Measurements from ENCODE around the gene CHCHD3. TPM values are rescaled to one million over a fixed set of nuclear protein-coding genes. Genes with fewer than 3 reads are reported as not detected.

Gene CHCHD3
- total RNA-seq, 1 donor from 2014 or later, result 50.6 TPM

- H3K9me3 ChIP-seq, result no peaks in the 10 kb centered on the region
- no peak overlapping the region for H3K27ac ChIP-seq
- no peak for DNase-seq (ENCODE audit: extremely low spot score in 2 of 2)
- H3K36me3 ChIP-seq, result no peaks in the 10 kb centered on the region
- no peaks in the 10 kb centered on the region for H3K4me1 ChIP-seq
- no peak overlapping the region for H3K4me3 ChIP-seq
- H3K27me3 ChIP-seq, result no peaks in the 10 kb centered on the region
- TF ChIP-seq POLR2A (IDR thresholded peaks at IDR 0.05) (no peak), POLR2AphosphoS5 (IDR thresholded peaks at IDR 0.05; ENCODE audit: insufficient read depth in 1 of 2, low read depth in 1 of 2) (no peak), CTCF (IDR thresholded peaks at IDR 0.05) (no peak)
- intact Hi-C loops (cut with DNase I), result no loop called here
These were observed 302.7 kb downstream of the CHCHD3 start for GRCh38 chr7:132779164-132779563.

- DNase-seq (ENCODE audit: extremely low spot score in 2 of 2), result no peak
- H3K27me3 ChIP-seq, result no peaks in the 10 kb centered on the region
- H3K4me3 ChIP-seq, result no peak overlapping the region
- TF ChIP-seq CTCF (IDR thresholded peaks at IDR 0.05) (no peak), POLR2AphosphoS5 (IDR thresholded peaks at IDR 0.05; ENCODE audit: insufficient read depth in 1 of 2, low read depth in 1 of 2) (no peak), POLR2A (IDR thresholded peaks at IDR 0.05) (no peak)
- no peaks in the 10 kb centered on the region for H3K36me3 ChIP-seq
- no peak overlapping the region for H3K27ac ChIP-seq
- H3K4me1 ChIP-seq, result no peaks in the 10 kb centered on the region
- no peaks in the 10 kb centered on the region for H3K9me3 ChIP-seq
- intact Hi-C loops (cut with DNase I), result no loop called here
These were observed 303.1 kb downstream of the CHCHD3 start for GRCh38 chr7:132778761-132779160.

GRCh38 chr7:132777956-132778355 is 303.9 kb downstream of the CHCHD3 start:
- Histone ChIP-seq H3K27me3 (no peaks in the 10 kb centered on the region), H3K9me3 (no peaks in the 10 kb centered on the region), H3K4me1 (peaks cover 6% of the 10 kb centered on the region), H3K4me3 (no peak overlapping the region), H3K27ac (no peak overlapping the region), H3K36me3 (no peaks in the 10 kb centered on the region)
- intact Hi-C loops (cut with DNase I), result no loop called here
- TF ChIP-seq POLR2A (IDR thresholded peaks at IDR 0.05) (no peak), CTCF (IDR thresholded peaks at IDR 0.05) (no peak), POLR2AphosphoS5 (IDR thresholded peaks at IDR 0.05; ENCODE audit: insufficient read depth in 1 of 2, low read depth in 1 of 2) (no peak)
- DNase-seq (ENCODE audit: extremely low spot score in 2 of 2), result no peak

GRCh38 chr7:132777414-132777813 is 304.5 kb downstream of the CHCHD3 start:
- no peaks in the 10 kb centered on the region for H3K27me3 ChIP-seq
- no peak for TF ChIP-seq POLR2A (IDR thresholded peaks at IDR 0.05)
- TF ChIP-seq CTCF (IDR thresholded peaks at IDR 0.05), result no peak
- no peak for TF ChIP-seq POLR2AphosphoS5 (IDR thresholded peaks at IDR 0.05; ENCODE audit: insufficient read depth in 1 of 2, low read depth in 1 of 2)
- intact Hi-C loops (cut with DNase I), result no loop called here
- no peak for DNase-seq (ENCODE audit: extremely low spot score in 2 of 2)
- H3K36me3 ChIP-seq, result no peaks in the 10 kb centered on the region
- peaks cover 6% of the 10 kb centered on the region for H3K4me1 ChIP-seq
- H3K9me3 ChIP-seq, result no peaks in the 10 kb centered on the region
- no peak overlapping the region for H3K4me3 ChIP-seq
- no peak overlapping the region for H3K27ac ChIP-seq

GRCh38 chr7:132776048-132776620 is 305.8 kb downstream of the CHCHD3 start:
- DNase-seq (ENCODE audit: extremely low spot score in 2 of 2), result no peak
- intact Hi-C loops (cut with DNase I), result no loop called here
- no peaks in the 10 kb centered on the region for H3K9me3 ChIP-seq
- no peak overlapping the region for H3K4me3 ChIP-seq
- no peaks in the 10 kb centered on the region for H3K36me3 ChIP-seq
- H3K4me1 ChIP-seq, result peaks cover 6% of the 10 kb centered on the region
- H3K27me3 ChIP-seq, result no peaks in the 10 kb centered on the region
- H3K27ac ChIP-seq, result no peak overlapping the region
- TF ChIP-seq CTCF (IDR thresholded peaks at IDR 0.05), result no peak
- no peak for TF ChIP-seq POLR2A (IDR thresholded peaks at IDR 0.05)
- TF ChIP-seq POLR2AphosphoS5 (IDR thresholded peaks at IDR 0.05; ENCODE audit: insufficient read depth in 1 of 2, low read depth in 1 of 2), result no peak

Data from vagina (tissue), 2 donors.